ENCODE results near the gene NEGR1. TPM values are rescaled to one million over a fixed set of nuclear protein-coding genes. Genes with fewer than 3 reads are reported as not detected.

The NEGR1 gene
- total and polyA plus RNA-seq, 12 donors = 2.3 to 18.3 (median 5.2) TPM

- no peaks in the 10 kb centered on the region for H3K27me3 ChIP-seq
- intact Hi-C loops (cut with DNase I) = no loop called here
- ATAC-seq (no peak), DNase-seq (no peak)
- no peaks in the 10 kb centered on the region for H3K9me3 ChIP-seq
- 13 to 18% methylated on average over 1 of the region's 1 CpG for WGBS, 2 donors
- H3K27ac ChIP-seq = no peak overlapping the region
- H3K36me3 ChIP-seq = no peaks in the 10 kb centered on the region
- peaks cover 0 to 21% (median 3%) of the 10 kb centered on the region in 9 donors for H3K4me1 ChIP-seq
- TF ChIP-seq CTCF (IDR thresholded peaks at IDR 0.05) = no peak
- H3K4me3 ChIP-seq = no peak overlapping the region
These were observed 269.2 kb downstream of the NEGR1 start for GRCh38 chr1:72013161-72013560.

GRCh38 chr1:72011721-72012120 is 270.6 kb downstream of the NEGR1 start:
- H3K27ac ChIP-seq = no peak overlapping the region
- DNase-seq = no peak
- ATAC-seq = no peak
- intact Hi-C loops (cut with DNase I) = no loop called here
- peaks cover 0 to 21% (median 3%) of the 10 kb centered on the region in 9 donors for H3K4me1 ChIP-seq
- no peaks in the 10 kb centered on the region for H3K27me3 ChIP-seq
- no peak overlapping the region for H3K4me3 ChIP-seq
- WGBS, 2 donors = 43 to 61% methylated on average over 6 of the region's 6 CpGs
- H3K36me3 ChIP-seq = no peaks in the 10 kb centered on the region
- TF ChIP-seq CTCF (IDR thresholded peaks at IDR 0.05) = no peak
- H3K9me3 ChIP-seq = no peaks in the 10 kb centered on the region

- H3K36me3 ChIP-seq = no peaks in the 10 kb centered on the region
- 39 to 48% methylated on average over 3 of the region's 3 CpGs for WGBS, 2 donors
- H3K9me3 ChIP-seq = no peaks in the 10 kb centered on the region
- H3K4me1 ChIP-seq = peaks cover 0 to 21% (median 3%) of the 10 kb centered on the region in 9 donors
- H3K27me3 ChIP-seq = no peaks in the 10 kb centered on the region
- TF ChIP-seq CTCF (IDR thresholded peaks at IDR 0.05) = no peak
- intact Hi-C loops (cut with DNase I) = no loop called here
- H3K4me3 ChIP-seq = no peak overlapping the region
- ATAC-seq (no peak), DNase-seq (no peak)
- H3K27ac ChIP-seq = no peak overlapping the region
These were observed 272.3 kb downstream of the NEGR1 start for GRCh38 chr1:72010094-72010431.

GRCh38 chr1:72009173-72010093 is 272.9 kb downstream of the NEGR1 start:
- 65 to 72% methylated on average over 6 of the region's 6 CpGs for WGBS, 2 donors
- Histone ChIP-seq H3K36me3 (no peaks in the 10 kb centered on the region), H3K9me3 (no peaks in the 10 kb centered on the region), H3K4me1 (peaks cover 0 to 21% (median 3%) of the 10 kb centered on the region in 9 donors), H3K4me3 (no peak overlapping the region), H3K27ac (no peak overlapping the region), H3K27me3 (no peaks in the 10 kb centered on the region)
- DNase-seq = no peak
- intact Hi-C loops (cut with DNase I) = no loop called here
- TF ChIP-seq CTCF (IDR thresholded peaks at IDR 0.05) = no peak
- ATAC-seq = no peak

Data from heart right ventricle (tissue), 16 donors.